Uterus (tissue), 2 donors: ENCODE data around the gene HEATR5A.

ENCODE experiments used
- POLR2A ChIP-seq, 2 donors: fragments of 450-650 bp; IDR thresholded peaks; one replicate each; pipeline ENCODE4 v1.6.1; 2016; ENCODE audit warnings: antibody characterized with exemption in 2 of 2, mild to moderate bottlenecking in 1 of 2, moderate library complexity in 1 of 2
- TF ChIP-seq, protein P1 (sequence below), 4 experiments: fragments of 200-600 bp in 2 of 4; fragments of 450-650 bp in 2 of 4; sonication (generic) in 2 of 4; IDR thresholded peaks; one replicate each; pipeline ENCODE4 v1.5.1; 2016 to 2019; ENCODE audit warnings: antibody characterized with exemption in 4 of 4, mild to moderate bottlenecking in 2 of 4, moderate library complexity in 1 of 4

DNA sequence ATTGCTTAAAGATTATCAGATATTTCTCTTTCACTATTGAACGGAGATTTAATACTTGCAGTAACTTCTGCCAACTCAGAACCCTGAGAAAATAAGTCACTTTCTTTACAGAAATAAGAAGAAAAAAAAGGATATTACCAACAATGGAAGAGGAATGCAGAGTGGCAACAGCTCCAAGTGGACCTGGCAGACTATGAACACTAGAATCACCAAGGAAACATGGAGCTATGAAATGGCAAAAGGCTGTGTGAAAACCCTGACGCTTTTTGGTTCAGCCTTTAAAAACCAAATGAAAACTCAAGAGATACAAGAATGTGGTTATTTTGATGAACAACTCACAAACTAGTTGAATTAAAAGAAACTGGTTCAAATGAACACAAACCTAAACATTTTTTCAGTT, 19.2 kb upstream of the HEATR5A start:
- TF ChIP-seq, protein P1, sequence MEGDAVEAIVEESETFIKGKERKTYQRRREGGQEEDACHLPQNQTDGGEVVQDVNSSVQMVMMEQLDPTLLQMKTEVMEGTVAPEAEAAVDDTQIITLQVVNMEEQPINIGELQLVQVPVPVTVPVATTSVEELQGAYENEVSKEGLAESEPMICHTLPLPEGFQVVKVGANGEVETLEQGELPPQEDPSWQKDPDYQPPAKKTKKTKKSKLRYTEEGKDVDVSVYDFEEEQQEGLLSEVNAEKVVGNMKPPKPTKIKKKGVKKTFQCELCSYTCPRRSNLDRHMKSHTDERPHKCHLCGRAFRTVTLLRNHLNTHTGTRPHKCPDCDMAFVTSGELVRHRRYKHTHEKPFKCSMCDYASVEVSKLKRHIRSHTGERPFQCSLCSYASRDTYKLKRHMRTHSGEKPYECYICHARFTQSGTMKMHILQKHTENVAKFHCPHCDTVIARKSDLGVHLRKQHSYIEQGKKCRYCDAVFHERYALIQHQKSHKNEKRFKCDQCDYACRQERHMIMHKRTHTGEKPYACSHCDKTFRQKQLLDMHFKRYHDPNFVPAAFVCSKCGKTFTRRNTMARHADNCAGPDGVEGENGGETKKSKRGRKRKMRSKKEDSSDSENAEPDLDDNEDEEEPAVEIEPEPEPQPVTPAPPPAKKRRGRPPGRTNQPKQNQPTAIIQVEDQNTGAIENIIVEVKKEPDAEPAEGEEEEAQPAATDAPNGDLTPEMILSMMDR (IDR thresholded peaks at IDR 0.05) = no peak
- TF ChIP-seq POLR2A (IDR thresholded peaks at IDR 0.05) = no peak
